ENCODE data around the gene MYORG.
"Not testable (repeated sequence)": the region's sequence is repeated elsewhere in the genome, so short reads cannot be mapped to it uniquely, and the experiment has no call there.

Gene MYORG

GRCh38 chr9:34368796-34369195, 7.9 kb downstream of the MYORG start:
- DNase-seq: not testable (repeated sequence)

DNA sequence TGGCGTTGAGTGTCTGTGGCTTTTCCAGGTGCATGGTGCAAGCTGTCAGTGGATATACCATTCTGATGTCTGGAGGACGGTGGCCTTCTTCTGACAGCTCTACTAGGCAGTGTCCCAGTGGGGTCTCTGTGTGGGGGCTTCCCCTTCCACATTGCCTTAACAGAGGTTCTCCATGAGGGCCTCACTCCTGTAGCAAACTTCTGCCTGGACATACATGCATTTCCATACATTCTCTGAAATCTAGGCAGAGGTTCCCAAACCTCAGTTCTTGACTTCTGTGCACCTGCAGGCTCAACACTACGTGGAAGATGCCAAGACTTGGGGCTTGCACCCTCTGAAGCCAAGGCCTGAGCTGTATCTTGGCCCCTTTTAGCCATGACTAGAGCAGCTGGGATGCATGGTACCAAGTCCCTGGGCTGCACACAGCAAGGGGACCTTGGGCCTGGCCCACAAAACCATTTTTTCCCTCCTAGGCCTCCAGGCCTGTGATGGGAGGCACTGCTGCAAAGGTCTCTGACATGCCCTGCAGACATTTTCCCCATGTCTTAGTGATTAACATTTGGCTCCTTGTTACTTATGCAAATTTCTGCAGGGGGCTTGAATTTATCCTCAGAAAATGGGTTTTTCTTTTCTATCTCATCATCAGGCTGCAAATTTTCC, 8.8 kb downstream of the MYORG start:
- not testable (repeated sequence) for DNase-seq

GRCh38 chr9:34366365-34366764, 10.3 kb downstream of the MYORG start:
- DNase-seq: no peak

DNA sequence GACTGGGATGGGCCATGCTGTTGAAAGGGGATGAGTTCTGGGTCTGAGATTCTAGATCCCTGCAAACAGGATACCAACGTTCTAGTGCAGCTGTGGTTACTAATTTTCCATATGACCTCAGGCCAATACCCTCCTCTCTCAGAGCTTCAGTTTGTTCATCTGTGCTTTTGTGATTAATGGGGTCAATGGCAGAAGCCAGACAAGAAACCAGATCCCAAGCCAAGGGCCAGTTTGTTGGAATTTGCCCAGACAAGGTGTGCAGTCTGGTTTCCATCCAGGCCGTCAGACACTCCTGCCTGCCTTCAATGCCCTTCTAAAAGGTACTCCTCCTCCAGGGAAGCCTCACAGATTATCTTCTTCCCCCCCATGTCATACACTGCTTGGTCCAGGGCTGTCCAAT, 11.4 kb downstream of the MYORG start:
- no peak for DNase-seq

- no peak for DNase-seq
Measured at GRCh38 chr9:34363619-34364351, 12.9 kb downstream of the MYORG start.

DNA sequence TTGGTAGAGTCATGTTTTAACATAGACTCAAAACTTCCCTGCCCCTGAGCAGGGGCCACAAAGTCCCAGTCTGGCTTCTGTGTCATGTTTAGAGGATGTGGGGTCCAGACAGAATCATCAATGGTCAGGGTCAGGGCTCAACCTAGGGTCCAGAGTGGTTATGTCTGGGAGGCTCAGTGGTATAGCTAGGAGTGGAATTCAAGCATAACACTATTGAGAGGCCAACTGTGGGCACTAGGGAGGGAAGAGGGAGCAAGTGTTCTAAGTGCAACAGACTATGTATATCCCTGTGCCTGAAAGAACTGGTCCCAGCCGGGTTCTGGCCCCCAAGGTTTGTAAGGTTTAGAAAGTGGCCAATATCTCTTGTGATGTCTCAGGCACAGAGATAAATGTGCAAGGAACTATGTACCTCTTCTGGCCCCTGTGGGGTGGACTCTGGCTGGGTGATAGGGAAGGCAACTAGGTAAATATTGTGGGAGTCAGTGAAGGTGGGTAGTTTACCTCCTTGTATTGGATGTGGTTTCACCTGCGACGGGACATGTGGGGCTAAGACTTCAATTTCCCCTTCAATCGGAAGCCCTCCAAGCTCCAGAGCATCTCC, 14.0 kb downstream of the MYORG start:
- DNase-seq: no peak

DNA sequence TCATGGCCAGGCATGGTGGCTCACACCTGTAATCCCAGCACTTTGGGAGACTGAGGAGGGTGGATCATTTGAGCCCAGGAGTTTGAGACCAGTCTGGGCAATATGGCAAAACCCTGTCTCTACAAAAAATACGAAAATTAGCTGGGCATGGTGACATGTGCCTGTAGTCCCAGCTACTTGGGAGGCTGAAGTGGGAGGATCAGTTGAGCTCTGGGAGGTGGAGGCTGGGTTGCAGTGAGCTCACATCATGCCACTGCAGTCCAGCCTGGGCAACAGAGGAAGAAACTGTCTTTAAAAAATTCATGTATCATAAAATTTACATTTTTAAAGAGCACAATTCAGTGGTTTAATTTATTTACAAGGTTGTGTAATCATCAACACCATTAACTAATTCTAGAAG, 23.7 kb downstream of the MYORG start:
- DNase-seq: not testable (repeated sequence)

DNA sequence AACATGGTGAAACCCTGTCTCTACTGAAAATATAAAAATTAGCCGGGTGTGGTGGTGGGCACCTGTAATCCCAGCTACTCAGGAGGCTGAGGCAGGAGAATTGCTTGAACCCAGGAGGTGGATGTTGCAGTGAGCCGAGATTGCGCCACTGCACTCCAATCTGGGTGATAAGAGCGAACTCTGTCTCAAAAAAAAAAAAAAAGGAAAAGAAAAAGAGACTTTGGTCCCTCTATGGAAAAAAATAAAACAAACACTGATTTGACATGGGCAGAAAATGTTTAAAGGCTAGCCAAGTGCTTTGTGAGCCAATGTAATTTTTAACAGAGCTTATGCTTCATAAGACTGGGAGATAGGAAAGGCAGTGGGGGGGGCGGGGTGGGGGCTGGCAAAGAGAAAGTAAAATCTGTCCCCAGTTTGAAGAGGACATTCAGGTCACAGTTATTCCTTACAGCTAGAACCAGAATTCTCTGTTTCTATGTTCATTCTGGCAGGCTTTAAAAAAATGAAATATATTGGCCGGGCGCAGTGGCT, 24.5 kb downstream of the MYORG start:
- DNase-seq: not testable (repeated sequence)

DNA sequence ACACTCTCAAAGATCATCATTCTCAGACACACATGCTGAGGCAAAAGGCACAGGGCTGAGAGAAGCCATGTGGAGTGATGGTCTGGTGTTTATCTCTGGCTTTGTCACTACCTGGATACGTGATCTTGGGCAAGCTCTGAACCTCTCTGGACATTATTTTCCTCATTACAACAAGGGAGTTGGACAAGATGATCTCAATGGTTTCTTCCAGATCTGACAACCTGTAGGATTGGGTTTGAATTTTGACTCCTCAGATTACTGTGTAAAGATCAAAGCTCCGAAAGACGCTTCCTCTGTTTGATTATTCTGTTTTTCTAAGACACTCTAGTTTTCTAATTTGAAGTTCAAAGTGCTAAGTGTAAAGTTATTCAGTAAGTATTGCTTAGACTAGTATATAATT, 27.4 kb downstream of the MYORG start:
- no peak for DNase-seq

DNA sequence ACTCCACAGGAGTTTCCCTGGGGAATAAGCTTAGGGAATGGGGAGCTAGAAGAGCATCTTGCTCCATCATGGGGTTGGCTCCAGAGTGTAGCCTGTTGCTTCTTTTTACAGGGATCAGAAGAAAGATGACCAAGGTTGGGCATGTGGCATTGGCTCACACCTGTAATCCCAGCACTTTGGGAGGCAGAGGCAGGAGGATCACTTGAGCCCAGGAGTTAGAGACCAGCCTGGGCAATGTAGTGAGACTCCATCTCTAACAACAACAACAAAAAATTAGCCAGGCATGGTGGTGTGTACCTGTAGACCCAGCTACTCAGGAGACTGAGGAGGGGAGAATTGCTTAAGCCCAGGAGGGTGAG, 28.9 kb downstream of the MYORG start:
- no peak for DNase-seq

DNA sequence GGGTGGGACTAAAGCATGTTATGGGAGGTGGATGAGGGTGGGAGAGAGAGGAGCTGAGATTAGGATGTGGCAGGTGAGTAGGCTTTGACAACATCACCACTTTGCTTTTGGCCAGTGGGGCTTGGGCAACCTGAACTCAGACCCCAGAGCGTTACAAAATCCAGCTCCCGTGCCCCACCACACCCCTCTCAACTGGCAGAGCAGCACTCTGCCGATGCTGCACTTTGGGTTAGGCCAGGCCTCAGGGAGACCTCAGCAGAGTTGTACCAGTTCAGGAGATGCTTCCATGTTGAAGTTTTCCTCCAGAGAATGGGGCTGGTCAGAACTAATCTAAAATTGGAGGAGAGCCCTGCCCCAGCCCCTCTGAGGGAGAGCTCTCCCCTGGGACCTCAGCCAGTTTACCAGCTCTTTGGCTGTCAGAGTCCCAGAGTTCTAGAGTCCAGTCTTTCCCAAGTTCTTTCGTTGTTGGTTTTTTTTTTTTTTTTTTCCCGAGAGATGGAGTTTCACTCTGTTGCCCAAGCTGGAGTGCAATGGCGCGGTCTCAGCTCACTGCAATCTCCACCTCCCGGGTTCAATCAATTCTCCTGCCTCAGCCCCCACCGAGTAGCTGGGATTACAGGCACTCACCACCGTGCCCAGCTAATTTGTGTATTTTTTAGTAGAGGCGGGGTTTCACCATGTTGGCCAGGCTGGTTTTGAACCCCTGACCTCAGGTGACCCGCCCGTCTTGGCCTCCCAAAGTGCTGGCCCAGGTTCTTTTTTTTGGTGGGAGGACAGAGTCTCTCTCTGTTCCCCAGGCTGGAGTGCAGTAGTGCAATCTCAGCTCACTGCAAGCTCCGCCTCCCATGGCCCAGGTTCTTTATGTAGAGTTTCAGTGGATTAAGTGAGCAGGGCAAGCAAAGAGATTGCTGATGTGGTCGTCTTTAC, 29.6 kb downstream of the MYORG start:
- DNase-seq: no peak

GRCh38 chr9:34343605-34344004, 33.1 kb downstream of the MYORG start:
- DNase-seq: no peak

GRCh38 chr9:34343090-34343489, 33.6 kb downstream of the MYORG start:
- no peak for DNase-seq

DNA sequence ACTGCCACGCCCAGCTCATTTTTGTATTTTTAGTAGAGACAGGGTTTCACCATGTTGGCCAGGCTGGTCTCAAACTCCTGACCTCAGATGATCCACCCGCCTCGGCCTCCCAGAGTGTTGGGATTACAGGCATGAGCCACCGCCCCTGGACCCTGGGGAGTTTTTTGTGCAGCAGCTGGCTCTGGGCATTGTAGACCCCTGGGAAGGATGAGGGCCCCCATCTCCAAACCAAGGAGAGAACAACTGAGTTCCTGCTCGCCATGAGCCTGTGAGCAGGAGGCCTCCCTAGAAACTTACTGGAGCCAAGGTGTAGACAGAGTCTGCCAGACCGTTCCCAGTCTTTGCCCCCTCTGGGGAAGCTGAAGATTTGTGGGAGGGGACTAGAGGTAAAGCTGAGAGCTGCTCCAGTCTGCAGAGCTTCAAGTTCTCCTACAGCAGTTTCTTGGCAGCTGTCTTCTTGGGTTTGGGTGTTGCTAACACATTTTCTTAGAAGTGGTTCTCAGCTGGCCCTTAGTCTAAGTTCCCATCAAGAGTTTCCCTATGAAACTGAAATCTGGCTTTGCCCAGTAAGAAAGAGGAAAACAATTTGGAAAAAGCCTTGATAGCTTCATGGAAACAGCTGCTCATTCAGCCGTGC, 34.9 kb downstream of the MYORG start:
- no peak for DNase-seq

DNA sequence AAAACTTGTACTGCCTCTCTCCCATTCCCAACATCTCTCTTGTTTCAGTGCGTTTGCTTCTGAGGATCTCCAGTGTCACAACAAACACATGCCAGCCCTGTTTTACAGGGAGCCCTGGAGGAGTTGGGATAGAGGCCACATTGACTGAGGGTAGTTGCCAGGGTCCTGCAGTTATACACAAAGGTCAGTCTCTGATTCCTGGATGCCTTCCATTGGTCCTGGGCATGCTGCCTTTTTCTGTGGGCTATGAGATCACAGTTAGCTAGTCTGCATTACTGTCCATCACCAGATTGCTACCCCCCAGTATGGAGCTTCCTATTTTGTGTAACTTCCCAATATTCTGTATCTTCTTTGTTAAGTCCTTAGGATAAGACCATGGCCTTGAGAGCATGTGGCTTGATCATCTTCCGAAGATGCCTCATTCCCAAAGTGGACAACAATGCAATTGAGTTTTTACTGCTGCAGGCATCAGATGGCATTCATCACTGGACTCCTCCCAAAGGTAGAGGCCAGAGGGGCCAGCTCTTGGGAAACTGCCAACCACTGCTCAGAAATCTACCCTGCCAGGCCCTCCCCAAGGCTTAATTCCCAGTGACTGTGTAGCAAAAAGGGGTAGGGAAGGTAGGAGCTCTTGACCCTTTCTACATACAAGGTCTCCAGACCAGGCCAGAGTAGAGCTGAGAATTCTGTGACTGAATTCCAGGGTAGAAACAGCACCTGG, 37.9 kb downstream of the MYORG start:
- no peak for DNase-seq

DNA sequence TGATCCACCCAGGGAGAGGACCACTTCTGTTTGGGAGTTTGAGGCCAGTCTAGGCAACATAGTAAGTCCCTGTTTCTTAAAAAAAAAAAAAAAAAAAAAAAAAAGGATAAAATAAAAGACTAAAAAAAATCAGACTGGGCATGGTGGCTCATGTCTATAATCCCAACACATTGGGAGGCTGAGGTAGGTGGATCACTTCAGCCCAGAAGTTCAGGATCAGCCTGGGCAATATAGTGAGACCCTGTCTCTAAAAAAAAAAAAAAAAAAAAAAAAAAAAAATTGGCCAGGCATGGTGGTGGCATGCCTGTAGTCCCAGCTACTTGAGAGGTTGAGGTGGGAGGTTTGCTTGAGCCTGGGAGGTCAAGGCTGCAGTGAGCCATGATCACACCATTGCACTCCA, 38.6 kb downstream of the MYORG start:
- not testable (repeated sequence) for DNase-seq

- DNase-seq: no peak
Measured at GRCh38 chr9:34337403-34337802, 39.3 kb downstream of the MYORG start.

DNA sequence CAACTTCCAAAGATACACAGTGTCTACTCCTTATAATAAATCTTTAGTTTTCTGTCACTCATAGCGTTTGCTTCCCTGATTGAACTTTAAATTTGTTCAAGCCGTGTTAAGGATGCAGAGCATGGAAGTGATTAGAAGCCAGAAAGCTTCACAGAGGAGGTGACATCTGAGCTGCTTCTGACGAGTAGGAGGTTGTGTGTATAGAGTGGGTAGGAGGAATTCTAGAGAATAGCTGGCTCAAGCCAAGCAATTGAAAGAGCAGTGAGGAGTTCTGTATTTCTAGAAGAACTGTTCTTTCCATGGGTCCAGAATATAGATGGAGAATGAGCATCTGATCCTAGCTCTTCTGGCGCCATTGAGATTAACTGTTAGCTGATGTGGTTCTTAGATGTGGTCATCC, 41.3 kb downstream of the MYORG start:
- DNase-seq: no peak

DNA sequence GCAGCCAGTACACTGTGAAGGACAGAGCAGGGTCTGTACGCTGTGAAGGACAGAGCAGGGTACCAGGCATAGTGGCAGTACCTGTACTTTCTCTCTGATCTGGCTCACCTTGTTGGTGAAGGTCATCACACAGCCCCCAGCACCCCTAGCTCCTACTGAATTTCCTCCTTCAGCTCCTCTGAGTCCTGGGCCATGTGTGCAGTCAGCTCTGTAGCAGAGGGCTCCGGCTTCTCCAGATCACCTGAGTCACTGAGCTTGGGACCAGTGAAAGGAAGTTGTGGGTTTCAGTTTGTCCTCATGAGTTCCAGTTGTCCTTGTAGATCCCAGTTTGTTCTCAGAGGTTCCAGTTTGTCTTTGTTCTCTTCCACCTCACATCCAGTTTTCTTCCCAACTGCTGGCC, 41.8 kb downstream of the MYORG start:
- DNase-seq: no peak

GRCh38 chr9:34334337-34334824, 42.3 kb downstream of the MYORG start:
- DNase-seq: no peak

GRCh38 chr9:34333836-34334235, 42.9 kb downstream of the MYORG start:
- no peak for DNase-seq

All from NCI-H1436 (cell line).